ENCODE measurements around the gene SMARCA2.

Gene SMARCA2

DNA sequence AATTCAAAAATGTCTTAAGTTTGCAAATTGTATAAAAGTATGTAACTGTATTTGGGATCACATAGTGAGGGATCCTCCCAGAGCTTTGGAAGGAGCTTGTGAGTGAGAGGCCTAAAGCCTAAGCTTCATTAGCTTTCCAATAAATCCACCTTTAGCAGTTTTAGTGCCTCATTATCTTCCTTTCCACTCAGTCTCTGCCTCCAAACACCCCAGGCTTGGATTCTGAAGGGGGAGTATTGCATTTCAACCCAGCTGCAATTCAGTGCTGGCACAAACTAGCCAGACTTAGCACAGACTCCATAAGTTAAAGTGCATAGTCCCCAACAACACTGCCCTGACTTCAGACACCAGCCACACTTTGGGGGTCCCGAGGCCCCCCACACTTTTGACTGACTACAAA lies 113.5 kb downstream of the SMARCA2 start:
- no peak overlapping the region for H3K4me3 ChIP-seq (replicated peaks in 1 of 2; ENCODE audit: low read depth in 2 of 2, low read length in 2 of 2)
- DNase-seq (ENCODE audit: low read depth in 2 of 2), result no peak
- TF ChIP-seq, protein P1, sequence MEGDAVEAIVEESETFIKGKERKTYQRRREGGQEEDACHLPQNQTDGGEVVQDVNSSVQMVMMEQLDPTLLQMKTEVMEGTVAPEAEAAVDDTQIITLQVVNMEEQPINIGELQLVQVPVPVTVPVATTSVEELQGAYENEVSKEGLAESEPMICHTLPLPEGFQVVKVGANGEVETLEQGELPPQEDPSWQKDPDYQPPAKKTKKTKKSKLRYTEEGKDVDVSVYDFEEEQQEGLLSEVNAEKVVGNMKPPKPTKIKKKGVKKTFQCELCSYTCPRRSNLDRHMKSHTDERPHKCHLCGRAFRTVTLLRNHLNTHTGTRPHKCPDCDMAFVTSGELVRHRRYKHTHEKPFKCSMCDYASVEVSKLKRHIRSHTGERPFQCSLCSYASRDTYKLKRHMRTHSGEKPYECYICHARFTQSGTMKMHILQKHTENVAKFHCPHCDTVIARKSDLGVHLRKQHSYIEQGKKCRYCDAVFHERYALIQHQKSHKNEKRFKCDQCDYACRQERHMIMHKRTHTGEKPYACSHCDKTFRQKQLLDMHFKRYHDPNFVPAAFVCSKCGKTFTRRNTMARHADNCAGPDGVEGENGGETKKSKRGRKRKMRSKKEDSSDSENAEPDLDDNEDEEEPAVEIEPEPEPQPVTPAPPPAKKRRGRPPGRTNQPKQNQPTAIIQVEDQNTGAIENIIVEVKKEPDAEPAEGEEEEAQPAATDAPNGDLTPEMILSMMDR (IDR thresholded peaks at IDR 0.05; ENCODE audit: low read depth, low read length), result no peak

DNA sequence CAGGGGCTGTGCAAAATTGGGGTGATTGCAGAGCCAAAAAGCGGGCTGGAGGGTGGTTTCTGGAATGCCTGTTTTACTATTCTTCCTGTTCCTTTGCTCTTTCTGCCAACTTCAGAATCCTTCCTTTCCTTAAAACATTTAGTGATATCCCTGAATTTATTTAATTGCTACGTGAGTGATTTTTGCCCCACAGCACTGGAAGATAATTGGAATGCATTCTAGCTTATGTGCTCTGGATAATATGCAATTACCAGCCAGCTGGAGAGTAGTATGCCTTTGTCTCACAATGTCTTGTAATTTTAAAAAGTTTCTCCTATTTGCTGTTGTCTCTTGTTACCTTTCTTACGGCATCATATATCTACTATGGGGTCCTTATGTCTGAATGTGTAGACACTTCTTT lies 115.8 kb downstream of the SMARCA2 start:
- no peak overlapping the region for H3K4me3 ChIP-seq (replicated peaks in 1 of 2; ENCODE audit: low read depth in 2 of 2, low read length in 2 of 2)
- TF ChIP-seq, protein P1 (IDR thresholded peaks at IDR 0.05; ENCODE audit: low read depth, low read length), result no peak

DNA sequence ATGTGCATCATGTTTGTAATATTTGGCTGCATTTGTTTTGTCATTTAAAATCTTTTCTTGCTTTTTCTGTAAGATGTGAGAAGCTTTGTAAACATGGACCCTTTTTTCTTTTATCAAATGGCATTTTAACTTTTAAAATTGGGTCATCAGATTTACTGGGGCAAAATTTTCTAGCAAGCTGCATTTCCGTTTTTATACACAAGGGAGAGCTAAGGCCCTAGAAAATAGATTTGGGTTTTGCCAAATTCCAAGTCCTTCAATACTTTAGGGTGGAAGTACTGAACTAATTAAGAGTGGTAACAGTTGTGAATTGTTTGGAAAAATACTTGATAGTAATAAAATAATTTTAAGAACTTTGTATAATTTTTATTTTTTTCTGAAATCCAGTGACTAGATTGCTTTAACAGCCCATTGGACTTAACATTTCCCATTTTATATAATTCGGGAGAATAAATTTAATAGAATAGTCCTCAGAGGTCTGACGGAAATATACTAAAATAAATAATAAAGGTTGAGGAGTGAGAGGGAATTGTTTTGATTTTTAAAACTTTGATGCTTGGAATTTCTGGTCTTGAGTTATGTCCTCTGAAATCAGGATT lies 117.4 kb downstream of the SMARCA2 start:
- no peak overlapping the region for H3K4me3 ChIP-seq (replicated peaks in 1 of 2; ENCODE audit: low read depth in 2 of 2, low read length in 2 of 2)
- DNase-seq (ENCODE audit: low read depth in 2 of 2), result peak; percentile 66 to 77
- TF ChIP-seq, protein P1 (IDR thresholded peaks at IDR 0.05; ENCODE audit: low read depth, low read length), result peak; percentile 72

More for the DNA sequence above, 115.8 kb downstream of the SMARCA2 start:
- DNase-seq (ENCODE audit: low read depth in 2 of 2), result no peak

DNA sequence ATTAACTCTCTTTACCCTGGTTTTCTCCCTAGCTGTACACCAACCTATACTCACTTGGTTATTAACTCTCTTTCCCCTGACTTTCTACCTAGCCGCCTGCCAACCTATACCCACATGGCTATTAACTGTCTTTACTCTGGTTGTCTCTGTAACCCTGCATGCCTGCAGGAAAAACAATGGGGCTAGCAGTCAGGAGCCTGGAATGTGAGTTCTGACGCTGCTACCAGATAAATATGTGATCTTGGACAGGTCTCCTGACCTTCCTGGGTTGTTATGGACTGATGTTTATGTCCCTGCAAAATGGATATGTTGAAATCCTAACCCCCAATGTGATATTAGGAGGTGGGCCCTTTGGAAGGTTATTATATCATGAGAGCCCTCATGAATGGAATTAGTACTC lies 119.2 kb downstream of the SMARCA2 start:
- peak; percentile 55 to 59 for DNase-seq (ENCODE audit: low read depth in 2 of 2)

DNA sequence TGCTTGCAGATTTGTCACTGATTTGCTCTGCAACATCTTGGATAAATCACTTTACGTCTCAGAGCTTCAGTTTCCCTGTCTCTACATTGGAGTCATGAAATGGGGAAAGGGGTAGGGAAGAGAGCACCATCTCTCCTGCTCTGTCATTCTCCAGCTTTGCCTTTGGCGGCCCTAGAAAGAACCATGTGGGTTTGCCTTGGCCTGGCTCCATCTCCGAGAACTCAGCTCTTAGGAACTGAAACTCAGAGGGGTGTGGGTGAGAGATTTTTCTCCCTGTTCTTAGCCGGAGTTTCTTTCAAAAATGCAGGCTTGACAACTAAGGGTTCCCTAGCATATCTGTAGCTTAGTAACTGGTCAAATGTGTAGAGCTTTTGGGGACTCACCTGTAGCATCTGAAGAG lies 123.5 kb downstream of the SMARCA2 start:
- DNase-seq (ENCODE audit: low read depth in 2 of 2), result no peak
- TF ChIP-seq, protein P1 (IDR thresholded peaks at IDR 0.05; ENCODE audit: low read depth, low read length), result no peak
- H3K4me3 ChIP-seq (replicated peaks in 1 of 2; ENCODE audit: low read depth in 2 of 2, low read length in 2 of 2), result no peak overlapping the region

More for the DNA sequence above, 119.2 kb downstream of the SMARCA2 start:
- no peak overlapping the region for H3K4me3 ChIP-seq (replicated peaks in 1 of 2; ENCODE audit: low read depth in 2 of 2, low read length in 2 of 2)
- TF ChIP-seq, protein P1 (IDR thresholded peaks at IDR 0.05; ENCODE audit: low read depth, low read length), result no peak

DNA sequence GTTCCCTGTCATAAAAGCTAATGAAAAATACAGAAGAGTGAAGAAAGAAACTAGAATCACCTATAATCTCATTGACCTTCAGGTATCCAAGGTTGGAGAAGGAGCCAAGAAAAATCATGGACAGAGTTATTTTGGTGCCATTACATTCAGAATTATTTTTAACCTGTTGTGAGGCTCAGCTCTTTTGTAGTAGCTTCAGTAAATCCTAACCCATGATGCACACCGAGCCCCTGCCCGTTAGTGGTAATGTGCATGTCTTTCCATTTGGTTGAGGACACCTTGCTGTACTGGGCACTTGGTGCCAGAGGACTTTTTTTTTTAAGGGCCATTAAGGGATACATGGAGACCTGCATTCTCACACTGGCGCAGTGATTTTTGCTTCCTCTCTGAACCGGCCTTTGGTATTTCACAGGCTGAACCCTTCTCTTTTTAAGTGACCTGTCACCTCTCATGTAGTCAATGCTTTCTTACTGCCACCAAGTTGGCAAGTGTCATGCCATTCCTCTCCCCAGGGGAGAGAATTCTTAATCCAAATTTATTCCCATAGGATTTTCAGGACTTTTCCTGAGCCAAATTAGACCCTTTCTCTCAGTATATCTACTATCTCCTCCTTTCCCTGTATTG lies 125.6 kb downstream of the SMARCA2 start:
- TF ChIP-seq, protein P1 (IDR thresholded peaks at IDR 0.05; ENCODE audit: low read depth, low read length), result no peak
- no peak for DNase-seq (ENCODE audit: low read depth in 2 of 2)
- H3K4me3 ChIP-seq (replicated peaks in 1 of 2; ENCODE audit: low read depth in 2 of 2, low read length in 2 of 2), result no peak overlapping the region
